HT-29 (cell line): ENCODE measurements around the gene WWC1. TPM values are rescaled to one million over a fixed set of nuclear protein-coding genes. Genes with fewer than 3 reads are reported as not detected.

Source experiments
- DNase-seq: peaks from one replicate; pipeline ENCODE4 v3.0.0-alpha.2; 2015; ENCODE audit warnings: low spot score
- total RNA-seq: library from RNA; depleted of rRNA; stranded (reverse); fragments of >200 nt; shearing (Covaris generic); gene quantifications from 2 replicates; pipeline ENCODE4 v1.2.3, GENCODE V29; 2014; rRNA removed

WWC1 gene
- total RNA-seq, 1 experiment from 2014 or later = 66.0 TPM

DNA sequence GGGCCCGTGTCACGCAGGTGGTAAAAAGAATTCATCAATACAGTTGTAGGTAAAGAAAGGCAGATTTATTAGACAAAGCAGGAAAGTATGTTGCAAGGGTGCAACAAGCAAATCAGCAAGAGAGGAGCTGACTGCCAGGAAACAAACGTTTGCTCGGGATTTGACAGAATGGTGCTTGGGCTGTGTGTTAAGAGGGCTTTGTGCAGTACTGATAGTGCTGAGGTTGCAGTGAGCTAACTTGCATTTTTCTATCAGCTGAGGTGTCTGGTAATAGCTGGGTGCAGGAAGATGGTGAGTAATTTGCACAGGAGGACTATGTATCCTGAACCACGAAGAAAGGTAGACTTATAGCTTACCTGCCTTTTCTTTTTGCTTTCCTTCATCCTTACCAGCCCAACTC is 190.9 kb downstream of the WWC1 start:
- no peak for DNase-seq

DNA sequence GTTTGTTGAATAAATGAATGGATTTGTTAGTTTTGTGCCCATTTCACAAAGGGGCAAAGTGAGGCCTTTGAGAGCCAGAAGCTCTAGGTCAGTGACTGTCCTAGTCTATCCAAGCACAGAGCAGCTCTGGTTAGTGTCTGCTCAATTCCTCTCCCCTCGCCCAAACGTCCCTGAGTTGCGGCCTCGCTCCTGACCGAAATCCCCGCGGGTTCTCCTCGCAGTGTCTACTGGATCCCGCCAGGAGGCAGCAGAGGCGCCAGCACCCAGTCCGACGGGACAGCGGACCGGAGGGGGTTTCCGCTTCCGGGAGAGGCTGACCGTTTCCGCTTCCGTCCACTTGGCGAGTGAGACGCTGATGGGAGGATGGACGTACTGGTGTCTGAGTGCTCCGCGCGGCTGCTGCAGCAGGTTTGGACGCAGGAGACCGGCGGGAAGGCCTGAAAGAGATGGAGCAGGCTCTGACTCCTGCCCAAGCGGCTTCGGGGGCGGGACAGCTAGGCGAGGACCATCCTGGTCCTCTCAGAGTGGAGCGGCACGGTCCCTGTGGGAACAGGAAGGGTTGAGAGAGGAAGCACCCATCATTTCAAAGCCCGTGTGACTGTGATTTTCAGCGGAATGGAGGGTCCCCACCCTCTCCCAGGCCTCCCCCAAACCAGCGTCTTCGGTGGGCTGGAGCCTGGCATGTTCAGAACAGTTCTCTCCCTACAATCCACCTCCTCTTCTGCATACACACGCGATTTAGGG is 194.9 kb downstream of the WWC1 start, which contains the start of gene RARS1:
Gene RARS1, plus strand, starts transcription at position 336 of the 744 bp plus-strand sequence. Its CDS starts 28 bp downstream, at position 364.
- peak; percentile 93 for DNase-seq

- DNase-seq = no peak
Observed at GRCh38 chr5:168489059-168489458, 197.6 kb downstream of the WWC1 start.

DNA sequence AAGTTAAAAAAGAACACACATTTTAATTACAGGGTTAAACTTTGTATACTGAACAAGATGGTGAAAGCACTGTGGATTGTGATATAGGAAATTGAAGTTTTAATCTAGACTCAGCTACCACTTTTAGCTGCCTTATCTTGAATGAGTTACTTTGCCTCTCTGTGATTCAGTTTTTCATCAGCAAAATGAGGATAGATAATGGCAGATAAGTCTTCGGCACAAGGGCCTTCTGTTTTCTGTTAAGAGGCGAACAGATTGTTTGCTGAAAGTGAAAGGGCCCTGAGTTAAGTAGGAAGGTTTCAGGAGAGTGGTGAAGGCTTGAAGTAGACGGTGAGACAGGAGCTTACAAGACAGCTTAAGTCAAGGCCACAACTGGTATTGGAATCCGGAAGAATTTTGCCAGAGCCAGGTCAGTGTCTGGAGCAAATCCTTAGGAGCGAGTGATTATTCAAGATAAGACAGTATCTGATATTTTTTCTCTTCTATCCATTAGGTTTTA is 202.7 kb downstream of the WWC1 start:
- no peak for DNase-seq

- DNase-seq = no peak
Observed at GRCh38 chr5:168502563-168503237, 211.3 kb downstream of the WWC1 start.

- no peak for DNase-seq
Observed at GRCh38 chr5:168513861-168514428, 222.5 kb downstream of the WWC1 start.

Other genes starting within 250 kb of the WWC1 start
- gene RARS1, start 194.8 kb downstream of the WWC1 start, total RNA-seq = 52.3 and 54.2 TPM in 2 replicates
- not detected in 2 replicates for gene FBLL1, start 237.7 kb downstream of the WWC1 start, total RNA-seq